K562 (cell line): ENCODE data around the gene MDN1. TPM values are rescaled to one million over a fixed set of nuclear protein-coding genes. Genes with fewer than 3 reads are reported as not detected.

Experiments
- GABPA ChIP-seq: fragments of 200-800 bp; sonication (Bioruptor generic); conservative IDR thresholded peaks from 2 replicates; pipeline ENCODE4 v1.6.1; 2016; ENCODE audit warnings: low read depth, missing genetic modification characterization, missing compliant biosample characterization
- HEY1 ChIP-seq: fragments of 250-450 bp; sonication (Bioruptor Pico); IDR thresholded peaks from 2 replicates; pipeline ENCODE4 v1.5.0; 2020; ENCODE audit warnings: mild to moderate bottlenecking, moderate library complexity, borderline replicate concordance
- NR0B1 ChIP-seq: fragments of 450-650 bp; IDR thresholded peaks from one replicate; pipeline ENCODE4 v1.6.1; 2018; ENCODE audit warnings: mild to moderate bottlenecking, moderate library complexity; ENCODE audit not compliant: partially characterized antibody
- SMAD4 ChIP-seq: fragments of 250-450 bp; sonication (Bioruptor Pico); conservative IDR thresholded peaks from 2 replicates; pipeline ENCODE4 v1.8.0; 2021; ENCODE audit warnings: inconsistent platforms, mild to moderate bottlenecking, moderate library complexity
- ZNF134 ChIP-seq: fragments of 250-450 bp; sonication (Bioruptor Pico); conservative IDR thresholded peaks from 2 replicates; pipeline ENCODE4 v1.4.0; 2020
- ZNF224 ChIP-seq: sonication (generic); formaldehyde crosslinking; IDR thresholded peaks from 2 replicates; pipeline ENCODE4 v1.8.0; 2022; ENCODE audit warnings: mild to moderate bottlenecking, missing genetic modification reagents
- ZNF311 ChIP-seq: fragments of 250-450 bp; sonication (Bioruptor Pico); IDR thresholded peaks from 2 replicates; pipeline ENCODE4 v1.4.0; 2020; ENCODE audit warnings: mild to moderate bottlenecking, moderate library complexity
- ZNF407 ChIP-seq: fragments of 450-650 bp; IDR thresholded peaks from 2 replicates; pipeline ENCODE4 v1.6.1; 2016; ENCODE audit warnings: low read depth
- polyA plus RNA-seq, 8 experiments: library from polyadenylated mRNA; depleted of rRNA in 4 of 8; stranded (reverse) in 5 of 8; unstranded in 3 of 8; fragments of >200 nt; fragmentation: Nextera tagmentation in 2 of 8; fragmentation: Illumina TruSeq in 1 of 8; extraction: Ambion mirVana in 2 of 8; extraction: Trizol in 1 of 8; gene quantifications; 2 replicates each; pipeline versions ENCODE4 v1.2.1 to v1.2.3, GENCODE V29; 2011 to 2014; ENCODE audit warnings: inconsistent platforms in 1 of 8, missing spikeins in 1 of 8
- total RNA-seq, 7 experiments: library from RNA; depleted of rRNA in 6 of 7; stranded (reverse); fragments of >200 nt in 6 of 7; fragmentation: Illumina TruSeq in 2 of 7; extraction: Trizol in 2 of 7; gene quantifications; 2 replicates each; pipeline versions ENCODE4 v1.2.1 to v1.2.3, GENCODE V29; 2011 to 2021; ENCODE audit warnings: low replicate concordance in 1 of 7
- TF ChIP-seq, protein P1 (sequence below), 2 experiments: IDR thresholded peaks in 1 of 2; conservative IDR thresholded peaks in 1 of 2; 2 replicates each; pipeline ENCODE4 v1.6.1; 2016; ENCODE audit warnings: low read depth in 2 of 2, mild to moderate bottlenecking in 1 of 2, missing compliant biosample characterization in 1 of 2, missing genetic modification characterization in 1 of 2, moderate library complexity in 1 of 2
- TF ChIP-seq, protein P2 (sequence below): fragments of 250-450 bp; sonication (Bioruptor Pico); IDR thresholded peaks from 2 replicates; pipeline ENCODE4 v1.8.0; 2021; ENCODE audit warnings: moderate library complexity, mild to moderate bottlenecking, inconsistent platforms
- TF ChIP-seq, protein P3 (sequence below): fragments of 450-650 bp; IDR thresholded peaks from 2 replicates; pipeline ENCODE4 v1.6.1; 2016; ENCODE audit warnings: mild to moderate bottlenecking

The MDN1 gene
- total and polyA plus RNA-seq, 9 of the 15 experiments (the other 6 are each of a cell fraction or from before 2014, with no cell fraction given) = 25.6 to 93.6 (median 43.0) TPM

- TF ChIP-seq, protein P1, sequence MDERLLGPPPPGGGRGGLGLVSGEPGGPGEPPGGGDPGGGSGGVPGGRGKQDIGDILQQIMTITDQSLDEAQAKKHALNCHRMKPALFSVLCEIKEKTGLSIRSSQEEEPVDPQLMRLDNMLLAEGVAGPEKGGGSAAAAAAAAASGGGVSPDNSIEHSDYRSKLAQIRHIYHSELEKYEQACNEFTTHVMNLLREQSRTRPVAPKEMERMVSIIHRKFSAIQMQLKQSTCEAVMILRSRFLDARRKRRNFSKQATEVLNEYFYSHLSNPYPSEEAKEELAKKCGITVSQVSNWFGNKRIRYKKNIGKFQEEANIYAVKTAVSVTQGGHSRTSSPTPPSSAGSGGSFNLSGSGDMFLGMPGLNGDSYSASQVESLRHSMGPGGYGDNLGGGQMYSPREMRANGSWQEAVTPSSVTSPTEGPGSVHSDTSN (CRISPR knock-in tag; IDR thresholded peaks at IDR 0.05; ENCODE audit: low read depth) = no peak
- TF ChIP-seq, protein P1 (tag; conservative IDR thresholded peaks at IDR 0.05; ENCODE audit: low read depth) = no peak
- TF ChIP-seq NR0B1 (no peak), ZNF224 (CRISPR knock-in tag) (no peak), HEY1 (CRISPR knock-in tag) (no peak), ZNF134 (CRISPR knock-in tag) (no peak), ZNF311 (CRISPR knock-in tag) (no peak), ZNF407 (no peak), GABPA (tag) (no peak), SMAD4 (CRISPR knock-in tag) (no peak)
- TF ChIP-seq, protein P2, sequence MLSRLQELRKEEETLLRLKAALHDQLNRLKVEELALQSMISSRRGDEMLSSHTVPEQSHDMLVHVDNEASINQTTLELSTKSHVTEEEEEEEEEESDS (CRISPR knock-in tag) = no peak
- TF ChIP-seq, protein P3, sequence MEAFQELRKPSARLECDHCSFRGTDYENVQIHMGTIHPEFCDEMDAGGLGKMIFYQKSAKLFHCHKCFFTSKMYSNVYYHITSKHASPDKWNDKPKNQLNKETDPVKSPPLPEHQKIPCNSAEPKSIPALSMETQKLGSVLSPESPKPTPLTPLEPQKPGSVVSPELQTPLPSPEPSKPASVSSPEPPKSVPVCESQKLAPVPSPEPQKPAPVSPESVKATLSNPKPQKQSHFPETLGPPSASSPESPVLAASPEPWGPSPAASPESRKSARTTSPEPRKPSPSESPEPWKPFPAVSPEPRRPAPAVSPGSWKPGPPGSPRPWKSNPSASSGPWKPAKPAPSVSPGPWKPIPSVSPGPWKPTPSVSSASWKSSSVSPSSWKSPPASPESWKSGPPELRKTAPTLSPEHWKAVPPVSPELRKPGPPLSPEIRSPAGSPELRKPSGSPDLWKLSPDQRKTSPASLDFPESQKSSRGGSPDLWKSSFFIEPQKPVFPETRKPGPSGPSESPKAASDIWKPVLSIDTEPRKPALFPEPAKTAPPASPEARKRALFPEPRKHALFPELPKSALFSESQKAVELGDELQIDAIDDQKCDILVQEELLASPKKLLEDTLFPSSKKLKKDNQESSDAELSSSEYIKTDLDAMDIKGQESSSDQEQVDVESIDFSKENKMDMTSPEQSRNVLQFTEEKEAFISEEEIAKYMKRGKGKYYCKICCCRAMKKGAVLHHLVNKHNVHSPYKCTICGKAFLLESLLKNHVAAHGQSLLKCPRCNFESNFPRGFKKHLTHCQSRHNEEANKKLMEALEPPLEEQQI = no peak
Observed at GRCh38 chr6:89655122-89655521, 164.5 kb downstream of the MDN1 start (continued).
